HK-2 (cell line): ENCODE data around the gene VPS4B.
"Not testable (repeated sequence)": the region's sequence is repeated elsewhere in the genome, so short reads cannot be mapped to it uniquely, and the experiment has no call there.

Experiments used
- DNase-seq: peaks from one replicate; pipeline ENCODE4 v3.0.0-alpha.2; 2018; ENCODE audit not compliant: unreplicated experiment

VPS4B gene

GRCh38 chr18:63368611-63369010 lies 53.7 kb downstream of the VPS4B start:
- no peak for DNase-seq

- peak; percentile 92 for DNase-seq
These were observed 55.0 kb downstream of the VPS4B start, which contains the start of gene KDSR for GRCh38 chr18:63367053-63367953. Gene KDSR, minus strand, starts transcription at chr18:63367206. Its CDS starts 88 bp downstream, at chr18:63367118.

DNA sequence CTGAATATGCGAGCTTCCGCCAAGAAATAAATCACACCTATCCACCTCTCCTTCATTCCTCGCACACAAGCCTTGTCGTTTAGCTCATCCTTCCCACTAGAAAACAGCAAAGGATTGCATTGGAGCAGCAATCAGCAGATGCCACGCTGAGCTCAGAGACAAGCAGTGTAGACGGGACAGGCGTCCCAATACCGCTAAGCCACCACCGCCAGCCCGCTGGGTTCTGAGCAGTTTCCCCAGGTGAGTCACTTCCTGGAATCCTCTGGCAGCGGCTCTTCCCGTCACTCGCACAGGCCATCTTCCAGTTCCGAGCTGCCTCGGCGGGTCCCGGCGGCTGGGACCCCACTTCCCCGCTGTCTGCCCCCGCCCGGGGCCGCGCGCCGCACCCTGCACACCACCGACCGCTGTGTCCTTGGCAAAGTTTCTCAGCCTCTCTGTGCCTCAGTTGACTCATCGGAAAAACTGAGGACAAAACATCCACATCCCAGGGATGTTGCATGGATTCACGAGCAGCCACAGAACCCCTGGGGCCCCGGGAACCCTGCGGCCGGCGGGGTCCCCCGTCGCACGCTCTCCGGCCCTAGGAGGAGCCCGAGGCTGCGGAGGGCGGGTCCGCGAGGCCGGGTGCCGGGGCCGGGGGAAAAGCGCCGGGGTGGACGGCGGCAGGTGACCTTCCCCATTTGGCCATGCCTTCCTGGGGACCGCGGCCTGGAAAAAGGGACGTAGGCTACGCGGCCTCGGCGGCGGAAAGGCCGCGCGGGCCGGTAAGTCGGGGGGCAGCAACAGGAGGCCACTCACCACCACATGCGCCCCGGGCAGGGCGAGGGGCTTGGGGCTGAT lies 55.8 kb downstream of the VPS4B start:
- peak; percentile 70 for DNase-seq

DNA sequence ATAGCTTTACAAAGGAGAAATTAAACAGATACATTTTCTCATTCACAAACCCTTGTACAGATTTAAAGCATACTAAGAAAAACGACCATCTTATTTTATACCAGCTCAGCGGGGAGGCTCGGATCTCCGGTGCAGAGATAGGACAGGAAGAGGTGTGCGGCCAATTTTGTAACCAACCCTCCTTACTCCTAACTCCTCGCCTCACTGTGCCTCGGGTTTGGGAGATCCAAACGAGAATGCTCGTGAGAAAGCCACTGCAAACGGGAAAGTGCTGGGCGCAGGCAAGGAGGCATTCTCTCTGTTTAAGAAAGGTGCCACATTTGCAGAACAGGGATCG lies 56.4 kb downstream of the VPS4B start:
- no peak for DNase-seq

DNA sequence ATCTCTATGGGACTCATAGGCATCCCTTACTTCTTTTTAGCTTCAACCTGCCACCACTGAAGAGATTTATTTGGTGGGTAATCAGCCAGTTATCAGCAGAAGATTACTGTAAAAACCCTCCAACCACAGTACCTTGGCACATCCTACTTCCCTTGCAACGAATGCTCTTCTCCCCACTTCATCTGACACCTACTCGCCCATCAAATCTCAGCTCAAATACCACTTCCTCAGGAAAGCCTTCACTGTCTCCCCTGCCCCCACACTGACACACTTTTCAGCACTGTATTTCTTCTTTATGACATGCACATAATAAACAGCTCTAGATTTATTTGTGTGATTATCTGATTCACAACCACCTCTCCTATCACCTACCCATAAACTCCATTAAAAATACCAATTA lies 58.3 kb downstream of the VPS4B start:
- DNase-seq = no peak

- DNase-seq = not testable (repeated sequence)
These were observed 58.9 kb downstream of the VPS4B start for GRCh38 chr18:63363420-63363819.

DNA sequence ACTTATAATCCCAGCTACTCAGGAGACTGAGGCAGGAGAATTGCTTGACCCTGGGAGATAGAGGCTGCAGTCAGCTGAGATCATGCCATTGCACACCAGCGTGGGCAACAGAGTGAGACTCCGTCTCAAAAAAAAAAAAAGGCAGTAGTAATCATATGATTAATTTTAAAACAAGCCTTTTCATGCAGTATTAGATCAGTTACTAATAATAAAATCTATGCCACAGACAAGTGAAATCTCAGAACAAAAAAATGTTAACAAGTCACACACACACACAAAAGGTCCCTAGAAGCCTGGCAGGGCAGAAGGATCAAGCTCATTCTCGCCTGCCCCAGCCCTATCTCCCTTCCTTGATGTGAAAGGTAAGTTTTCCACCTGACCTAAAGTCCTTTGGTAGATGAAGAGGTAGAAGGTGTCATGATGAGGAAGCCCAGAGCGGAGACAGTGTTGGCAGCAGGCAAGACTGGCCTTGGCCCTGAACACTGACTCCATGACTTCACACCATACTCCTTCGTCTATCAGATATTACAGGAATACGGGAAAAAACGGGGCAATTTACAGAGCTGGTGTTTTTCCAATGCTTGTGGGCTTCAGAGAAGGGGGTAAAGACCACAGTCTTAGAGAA lies 65.9 kb downstream of the VPS4B start:
- DNase-seq = no peak

DNA sequence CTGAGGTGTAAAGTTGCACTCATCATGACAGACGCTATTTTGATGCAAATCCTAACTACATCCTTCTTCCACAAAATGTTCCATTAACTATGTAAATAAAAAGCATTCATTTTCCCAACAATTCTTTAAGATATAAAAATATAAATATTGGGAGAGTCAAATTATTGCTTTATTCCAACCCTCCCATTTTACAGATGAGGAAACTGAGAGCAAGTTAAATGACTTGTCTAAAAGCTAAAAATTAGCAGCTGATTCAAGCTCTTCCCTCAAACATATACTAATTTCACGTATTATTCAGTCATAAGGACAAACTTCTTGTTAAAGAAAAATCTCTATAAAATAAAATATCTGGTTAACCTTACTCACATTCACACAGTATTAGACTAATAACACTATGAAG lies 72.0 kb downstream of the VPS4B start:
- no peak for DNase-seq

DNA sequence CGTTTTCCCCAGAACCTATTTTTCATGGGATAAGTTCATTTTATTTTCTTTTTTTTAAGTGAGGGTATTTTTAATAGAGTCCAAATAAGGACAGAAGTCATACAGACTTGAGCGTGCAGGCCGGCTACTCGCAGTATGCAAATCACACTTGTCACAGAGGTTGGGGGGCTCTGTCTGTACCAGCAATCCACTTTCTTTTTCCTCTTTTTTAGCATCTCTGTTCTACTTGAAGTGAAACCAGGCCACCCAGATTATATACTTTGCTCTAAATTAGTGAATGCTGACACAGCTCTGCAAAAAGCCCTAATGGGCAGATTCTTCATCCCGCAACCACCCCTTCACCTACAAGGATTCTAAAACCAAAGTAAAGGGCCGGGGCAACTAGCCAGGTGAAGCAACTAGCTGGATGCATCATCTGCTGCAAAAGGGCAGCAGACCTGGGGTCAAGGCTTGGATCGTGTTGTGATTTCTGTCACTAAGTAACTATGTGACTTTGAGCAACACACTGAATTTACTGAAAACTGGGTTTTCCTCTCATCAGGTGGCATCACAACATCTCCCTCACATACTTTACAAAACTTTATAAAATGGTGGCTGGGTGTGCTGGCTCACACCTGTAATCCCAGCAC lies 73.7 kb downstream of the VPS4B start:
- no peak for DNase-seq

DNA sequence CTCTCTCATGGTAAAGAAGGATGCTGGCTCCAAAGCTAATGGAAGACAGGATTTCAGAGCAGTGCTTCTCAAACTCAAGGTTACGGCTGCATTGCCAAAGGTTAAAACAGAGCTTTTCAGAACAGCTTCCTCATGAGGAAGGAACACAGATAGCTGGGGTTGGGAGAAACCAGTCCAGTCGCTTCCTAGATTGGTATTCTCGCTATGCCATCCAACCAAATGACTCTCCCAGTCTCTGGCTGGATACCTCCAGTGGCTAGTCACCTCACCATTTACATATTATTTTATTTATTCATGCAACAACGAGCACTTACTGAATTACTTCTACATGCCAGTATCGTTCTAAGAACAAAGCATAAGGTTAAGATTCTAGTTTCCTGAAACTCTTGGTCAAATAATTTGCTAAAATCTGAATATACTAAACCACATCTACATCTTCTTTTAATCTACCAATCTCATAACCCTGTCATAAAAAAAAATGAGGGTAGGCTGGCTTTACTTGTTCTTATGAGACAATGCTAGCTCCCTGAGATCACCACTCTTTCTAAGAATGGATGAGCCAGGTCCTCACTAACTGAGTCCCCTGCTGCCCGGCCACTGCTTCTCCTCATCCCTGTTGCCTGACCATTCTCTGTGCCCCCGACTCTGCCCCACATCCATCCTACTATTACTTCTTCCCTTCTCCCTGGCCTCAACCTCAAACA lies 75.6 kb downstream of the VPS4B start:
- no peak for DNase-seq

- DNase-seq = no peak
These were observed 76.2 kb downstream of the VPS4B start for GRCh38 chr18:63346031-63346430.

- no peak for DNase-seq
These were observed 77.4 kb downstream of the VPS4B start for GRCh38 chr18:63344918-63345317.

DNA sequence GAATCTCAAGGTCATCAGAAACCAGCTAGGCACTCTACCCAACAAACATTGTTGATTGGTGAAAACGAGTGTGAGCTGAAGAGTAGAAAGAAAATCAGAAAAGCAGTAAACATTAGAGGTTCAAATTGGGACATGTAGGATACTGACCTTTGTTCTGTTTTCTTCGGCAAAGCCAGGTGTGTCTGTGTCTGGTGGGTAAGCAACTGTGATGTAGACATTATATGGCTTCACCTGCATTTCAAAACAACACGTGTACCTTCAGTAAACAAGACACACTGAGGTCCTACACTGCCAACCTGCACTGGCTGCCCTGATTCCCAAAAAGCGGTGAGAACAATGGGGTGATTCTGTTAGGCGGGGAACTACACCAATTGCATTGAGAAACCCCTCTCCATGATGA lies 78.0 kb downstream of the VPS4B start:
- DNase-seq = no peak

DNA sequence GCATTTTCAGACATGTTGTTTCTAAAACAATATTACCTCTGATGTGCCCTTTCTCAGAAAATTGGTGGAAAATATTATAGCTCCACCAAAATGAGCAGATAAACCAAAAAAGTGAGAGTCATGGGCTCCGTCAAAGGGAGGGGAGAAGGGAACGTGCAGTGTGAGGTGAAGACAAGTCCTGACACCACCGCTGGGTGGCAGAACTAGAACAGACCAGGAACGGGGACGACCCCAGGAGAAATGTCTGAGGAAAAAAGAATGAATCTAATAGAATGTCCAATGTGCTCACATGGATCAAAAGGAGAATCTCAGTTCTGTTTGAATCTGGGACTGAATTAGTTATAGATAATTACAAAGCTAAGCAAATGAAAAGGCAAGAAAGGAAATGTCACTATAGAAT lies 80.1 kb downstream of the VPS4B start:
- DNase-seq = no peak

DNA sequence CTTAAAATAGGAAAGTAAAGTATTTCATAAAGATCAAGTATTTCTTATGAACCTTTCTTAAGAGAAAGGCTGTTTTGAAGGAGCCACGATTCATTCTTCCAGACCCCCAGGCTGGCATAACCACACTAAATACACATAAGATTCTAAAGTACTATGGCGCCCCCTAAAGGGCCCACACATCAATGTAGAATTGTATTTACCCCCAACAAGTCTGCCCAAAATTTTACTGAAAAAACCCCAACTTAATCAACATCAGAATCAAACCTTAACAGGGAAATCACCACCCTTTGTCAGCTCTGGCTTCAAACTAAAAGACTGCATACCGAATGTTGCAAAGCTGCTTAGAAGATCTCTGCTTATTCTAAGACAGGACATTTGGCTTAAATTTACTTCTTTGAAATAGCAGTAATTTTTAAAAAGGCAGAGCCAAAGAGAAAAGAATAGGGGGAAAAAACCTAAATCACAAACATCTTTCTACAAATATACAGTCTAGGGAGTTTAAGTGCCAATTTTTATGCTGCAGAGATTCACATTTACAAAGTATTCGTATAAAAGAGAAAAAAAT lies 82.3 kb downstream of the VPS4B start:
- DNase-seq = peak; percentile 9
